HCT116 (cell line): ENCODE results near the gene RAB8A. TPM values are rescaled to one million over a fixed set of nuclear protein-coding genes. Genes with fewer than 3 reads are reported as not detected.

ENCODE experiments used
- ATAC-seq: fragments of 200-7000 bp; cut with Tn5 transposase; 2 replicates; pipeline ENCODE4 v1.9.1; 2020; ENCODE audit warnings: mild to moderate bottlenecking, moderate library complexity
- BruUV-seq: library from RNA; stranded (reverse); fragments of 400-500 nt; replicated peaks from 2 replicates; lab custom pipeline; 2021; lab: Mats Ljungman, UMichigan
- CTCF ChIA-PET: fragments of 300-600 bp; sonication (Branson Sonifier 250); formaldehyde crosslinking; loops from one replicate; lab custom pipeline; 2021; ENCODE audit warnings: antibody characterized with exemption; lab: Charles Lee
- POLR2A ChIA-PET: fragments of 300-600, 350-600 bp; sonication (Branson Sonifier 250); formaldehyde crosslinking; loops from one replicate; lab custom pipeline; 2021; ENCODE audit warnings: antibody characterized with exemption; lab: Charles Lee
- RAD21 ChIA-PET, 2 experiments: fragments of 300-600 bp; sonication (Branson Sonifier 250); formaldehyde crosslinking; loops; one replicate each; lab custom pipeline; 2023; ENCODE audit warnings: low total read pairs in 2 of 2; ENCODE audit not compliant: uncharacterized antibody in 2 of 2, unreplicated experiment in 2 of 2, low non-redundant PET in 1 of 2; lab: Charles Lee
- DNase-seq: peaks from one replicate; pipeline ENCODE4 v3.0.0-alpha.2; 2010; ENCODE audit warnings: low read depth, low spot score
- H2AFZ ChIP-seq: fragments of 200-600 bp; shearing (Covaris generic), sonication (generic); 2 replicates; pipeline ENCODE4 v1.6.1; 2017; ENCODE audit warnings: low read depth, mixed run types, mixed read lengths, antibody characterized with exemption, low read length; ENCODE audit not compliant: poor library complexity, severe bottlenecking
- H3K27ac ChIP-seq: 2 replicates; pipeline ENCODE4 v1.5.1; 2012; ENCODE audit warnings: low read depth, low read length
- H3K27me3 ChIP-seq: fragments of 200-600 bp; sonication (generic); 2 replicates; pipeline ENCODE4 v1.6.1; 2016; ENCODE audit warnings: mixed run types, low read length, mixed read lengths; ENCODE audit not compliant: insufficient read depth
- H3K36me3 ChIP-seq, 2 experiments: fragments of 200-500 bp in 1 of 2; fragments of 200-600 bp in 1 of 2; sonication (Bioruptor generic) in 1 of 2; sonication (generic) in 1 of 2; 2 replicates each; pipeline versions ENCODE4 v1.5.1 to v1.6.1; 2014 to 2016; ENCODE audit warnings: low read length in 2 of 2, inconsistent platforms in 1 of 2, mixed read lengths in 1 of 2, mixed run types in 1 of 2; ENCODE audit not compliant: insufficient read depth in 2 of 2, control insufficient read depth in 1 of 2
- H3K4me1 ChIP-seq, 2 experiments: fragments of 200-600 bp in 1 of 2; sonication (generic) in 1 of 2; 2 replicates each; pipeline versions ENCODE4 v1.5.1 to v1.6.1; 2012 to 2017; ENCODE audit warnings: low read length in 2 of 2, inconsistent platforms in 1 of 2, mild to moderate bottlenecking in 1 of 2, mixed read lengths in 1 of 2, mixed run types in 1 of 2, moderate library complexity in 1 of 2; ENCODE audit not compliant: insufficient read depth in 2 of 2, control insufficient read depth in 1 of 2
- H3K4me2 ChIP-seq: fragments of 200-600 bp; sonication (generic); 2 replicates; pipeline ENCODE4 v1.6.1; 2017; ENCODE audit warnings: mixed run types, low read length, mixed read lengths
- H3K4me3 ChIP-seq, 2 experiments: fragments of 200-600 bp in 1 of 2; sonication (generic) in 1 of 2; replicated peaks in 1 of 2; 2 replicates each; pipeline ENCODE4 v1.5.1; 2011 to 2016; ENCODE audit warnings: low read length in 2 of 2, control low read depth in 1 of 2, low read depth in 1 of 2, mild to moderate bottlenecking in 1 of 2, mixed read lengths in 1 of 2, mixed run types in 1 of 2
- H3K79me2 ChIP-seq: fragments of 200-600 bp; sonication (generic); 2 replicates; pipeline ENCODE4 v1.6.1; 2017; ENCODE audit warnings: mild to moderate bottlenecking, mixed run types, low read length, moderate library complexity, mixed read lengths; ENCODE audit not compliant: insufficient read depth
- H3K9ac ChIP-seq: fragments of 200-600 bp; sonication (generic); 2 replicates; pipeline ENCODE4 v1.6.1; 2016; ENCODE audit warnings: low read length, mixed read lengths
- H3K9me2 ChIP-seq: fragments of 200-600 bp; sonication (generic), shearing (Covaris generic); 2 replicates; pipeline ENCODE4 v1.6.1; 2017; ENCODE audit warnings: mixed run types, mild to moderate bottlenecking, moderate library complexity; ENCODE audit not compliant: insufficient read depth
- H3K9me3 ChIP-seq, 2 experiments: fragments of 200-500 bp in 1 of 2; fragments of 200-600 bp in 1 of 2; sonication (Bioruptor generic) in 1 of 2; sonication (generic) in 1 of 2; 2 replicates each; pipeline ENCODE4 v1.6.1; 2014 to 2017; ENCODE audit warnings: low read length in 2 of 2, mixed read lengths in 2 of 2, inconsistent platforms in 1 of 2, low read depth in 1 of 2, mild to moderate bottlenecking in 1 of 2, mixed run types in 1 of 2, moderate library complexity in 1 of 2; ENCODE audit not compliant: control insufficient read depth in 1 of 2, insufficient read depth in 1 of 2
- H4K20me1 ChIP-seq: fragments of 200-600 bp; sonication (generic), shearing (Covaris generic); 2 replicates; pipeline ENCODE4 v1.6.1; 2017; ENCODE audit warnings: mixed run types, mild to moderate bottlenecking, moderate library complexity; ENCODE audit not compliant: insufficient read depth
- CTCF ChIP-seq, 3 experiments: fragments of 200-600 bp in 1 of 3; sonication (generic) in 1 of 3; IDR thresholded peaks in 2 of 3; conservative IDR thresholded peaks in 1 of 3; 2 replicates each; pipeline ENCODE4 v1.5.1; 2012 to 2017; ENCODE audit warnings: low read depth in 2 of 3, low read length in 2 of 3, antibody characterized with exemption in 1 of 3, borderline replicate concordance in 1 of 3, control low read depth in 1 of 3, mild to moderate bottlenecking in 1 of 3, mixed read lengths in 1 of 3, mixed run types in 1 of 3, moderate library complexity in 1 of 3; ENCODE audit not compliant: insufficient read depth in 1 of 3
- ELF1 ChIP-seq: IDR thresholded peaks from 2 replicates; pipeline ENCODE4 v1.6.1; 2012; ENCODE audit warnings: low read depth, borderline replicate concordance
- POLR2A ChIP-seq: IDR thresholded peaks from 2 replicates; pipeline ENCODE4 v1.7.0; 2011; ENCODE audit warnings: borderline replicate concordance; ENCODE audit not compliant: insufficient read depth, insufficient read length; ENCODE audit errors: extremely low read depth
- POLR2AphosphoS5 ChIP-seq: IDR thresholded peaks from 2 replicates; pipeline ENCODE4 v1.6.1; 2011; ENCODE audit warnings: mild to moderate bottlenecking, low read depth, low read length, moderate library complexity
- REST ChIP-seq: IDR thresholded peaks from 2 replicates; pipeline ENCODE4 v1.6.1; 2012; ENCODE audit warnings: low read depth
- SIN3A ChIP-seq: IDR thresholded peaks from 2 replicates; pipeline ENCODE4 v1.6.1; 2012; ENCODE audit warnings: low read depth
- TCF7L2 ChIP-seq: IDR thresholded peaks from 2 replicates; pipeline ENCODE4 v1.7.0; 2011; ENCODE audit warnings: borderline replicate concordance, inconsistent platforms; ENCODE audit not compliant: insufficient read depth, insufficient read length; ENCODE audit errors: extremely low read depth
- ZFX ChIP-seq: fragments of 450-650 bp; IDR thresholded peaks from 2 replicates; pipeline ENCODE4 v1.6.1; 2017
- intact Hi-C: fragments of 100-400 bp; cut with micrococcal nuclease; formaldehyde crosslinking; loops from 2 replicates; pipeline ENCODE4 v1.10.0; 2022
- total RNA-seq: library from RNA; stranded (reverse); gene quantifications from one replicate; pipeline ENCODE4 v1.2.1, GENCODE V29; 2021; ENCODE audit not compliant: unreplicated experiment

Gene RAB8A
- total RNA-seq, 1 experiment from 2014 or later = 116 TPM

GRCh38 chr19:16076958-16077611 lies 34.6 kb upstream of the RAB8A start:
- H3K4me2 ChIP-seq = peak overlapping the region; percentile 69
- TF ChIP-seq CTCF (IDR thresholded peaks at IDR 0.05 in 2 of 3, conservative IDR thresholded peaks at IDR 0.05 in 1 of 3; ENCODE audit: borderline replicate concordance in 1 of 3, insufficient read depth in 1 of 3, low read depth in 2 of 3, low read length in 2 of 3) = no peak
- TF ChIP-seq ELF1 = no peak
- TF ChIP-seq, all 23 proteins: peak for 0
- TSS peak; percentile 37 for BruUV-seq
- H3K9ac ChIP-seq = peak overlapping the region; percentile 79
- H3K27me3 ChIP-seq = no peaks in the 10 kb centered on the region
- H3K4me3 ChIP-seq = peak overlapping the region; percentile 64 to 65
- ChIA-PET CTCF (no interaction called here), RAD21 (no interaction called here), POLR2A (interaction anchor here (1.6 kb wide), 1 partner anchor 10 kb away, joined by 8 read pairs; no protein-coding TSS in a partner anchor)
- no peak overlapping the region for H2AFZ ChIP-seq
- no peaks in the 10 kb centered on the region for H3K9me2 ChIP-seq
- no peaks in the 10 kb centered on the region for H3K9me3 ChIP-seq
- peaks cover 24 to 39% of the 10 kb centered on the region in 2 experiments for H3K4me1 ChIP-seq
- H4K20me1 ChIP-seq = no peaks in the 10 kb centered on the region
- H3K36me3 ChIP-seq = peaks cover 2 to 35% of the 10 kb centered on the region in 2 experiments; a peak in 1 of 4 replicates
- no peak for ATAC-seq
- peaks cover 84% of the 10 kb centered on the region for H3K79me2 ChIP-seq
- DNase-seq = no peak
- intact Hi-C loops = no loop called here
- peak overlapping the region; percentile 93 for H3K27ac ChIP-seq

GRCh38 chr19:16077984-16078758 lies 33.5 kb upstream of the RAB8A start:
- ATAC-seq (no peak), DNase-seq (no peak)
- BruUV-seq = TSS peak; percentile 76
- Histone ChIP-seq H3K36me3 (peaks cover 4 to 39% of the 10 kb centered on the region in 2 experiments; a peak in 3 of 4 replicates), H2AFZ (no peak overlapping the region), H3K4me1 (peaks cover 24 to 37% of the 10 kb centered on the region in 2 experiments), H3K9ac (peak overlapping the region; percentile 79), H4K20me1 (no peaks in the 10 kb centered on the region), H3K79me2 (peaks cover 86% of the 10 kb centered on the region), H3K4me2 (peak overlapping the region; percentile 69), H3K9me2 (no peaks in the 10 kb centered on the region), H3K27me3 (no peaks in the 10 kb centered on the region), H3K4me3 (peak overlapping the region; percentile 64 to 65), H3K9me3 (no peaks in the 10 kb centered on the region), H3K27ac (peak overlapping the region; percentile 93)
- ChIA-PET POLR2A (interaction anchor here (1.0 to 1.6 kb wide), 3 partner anchors 8 to 37 kb away, joined by 3 to 8 read pairs (median 4); no protein-coding TSS in a partner anchor), CTCF (no interaction called here), RAD21 (interaction anchor here in 1 of 2 experiments (0.8 kb wide), 1 partner anchor 107 kb away, joined by 6 read pairs; the partner anchor contains the start of gene FAM32A)
- intact Hi-C loops = no loop called here
- TF ChIP-seq POLR2AphosphoS5 (peak; percentile 42), SIN3A (no peak), ZFX (peak; percentile 44; the same call in 1 of the 2 replicates), REST (no peak), TCF7L2 (no peak), POLR2A (no peak)
